ENCODE measurements around the gene PTBP1. TPM values are rescaled to one million over a fixed set of nuclear protein-coding genes. Genes with fewer than 3 reads are reported as not detected.

PTBP1 gene
- total RNA-seq, 2 donors from 2014 or later, result 49.4 to 73.9 TPM

DNA sequence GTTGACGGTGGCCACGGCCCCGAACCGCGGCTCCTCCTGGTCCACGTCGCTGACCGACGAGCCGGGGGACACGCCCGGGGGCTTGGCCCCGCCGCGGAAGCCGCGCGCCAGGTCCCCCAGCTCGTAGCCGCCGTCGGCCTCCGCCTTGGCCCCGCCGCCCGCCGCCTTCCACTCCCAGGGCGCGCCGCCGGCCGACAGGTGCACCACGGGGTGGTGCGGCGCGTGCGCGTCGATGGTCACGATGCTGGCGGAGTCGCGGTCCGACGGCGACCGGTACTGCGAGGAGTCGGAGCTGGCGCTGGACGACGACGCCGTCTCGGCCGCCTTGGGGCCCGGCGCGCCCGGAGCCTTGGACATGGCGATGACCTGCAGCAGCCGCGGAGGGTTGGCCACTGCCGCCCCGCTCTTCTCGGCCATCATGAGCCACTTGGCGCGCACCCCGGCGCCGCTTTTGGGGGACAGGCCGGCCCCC is 15.5 kb downstream of the PTBP1 start:
- Histone ChIP-seq H3K4me1 (no peaks in the 10 kb centered on the region), H3K4me3 (no peak overlapping the region), H3K36me3 (peaks cover 53% of the 10 kb centered on the region), H3K9me3 (no peaks in the 10 kb centered on the region), H3K27ac (no peak overlapping the region), H3K27me3 (no peaks in the 10 kb centered on the region)
- no peak for DNase-seq (ENCODE audit: low spot score)
- TF ChIP-seq, protein P1, sequence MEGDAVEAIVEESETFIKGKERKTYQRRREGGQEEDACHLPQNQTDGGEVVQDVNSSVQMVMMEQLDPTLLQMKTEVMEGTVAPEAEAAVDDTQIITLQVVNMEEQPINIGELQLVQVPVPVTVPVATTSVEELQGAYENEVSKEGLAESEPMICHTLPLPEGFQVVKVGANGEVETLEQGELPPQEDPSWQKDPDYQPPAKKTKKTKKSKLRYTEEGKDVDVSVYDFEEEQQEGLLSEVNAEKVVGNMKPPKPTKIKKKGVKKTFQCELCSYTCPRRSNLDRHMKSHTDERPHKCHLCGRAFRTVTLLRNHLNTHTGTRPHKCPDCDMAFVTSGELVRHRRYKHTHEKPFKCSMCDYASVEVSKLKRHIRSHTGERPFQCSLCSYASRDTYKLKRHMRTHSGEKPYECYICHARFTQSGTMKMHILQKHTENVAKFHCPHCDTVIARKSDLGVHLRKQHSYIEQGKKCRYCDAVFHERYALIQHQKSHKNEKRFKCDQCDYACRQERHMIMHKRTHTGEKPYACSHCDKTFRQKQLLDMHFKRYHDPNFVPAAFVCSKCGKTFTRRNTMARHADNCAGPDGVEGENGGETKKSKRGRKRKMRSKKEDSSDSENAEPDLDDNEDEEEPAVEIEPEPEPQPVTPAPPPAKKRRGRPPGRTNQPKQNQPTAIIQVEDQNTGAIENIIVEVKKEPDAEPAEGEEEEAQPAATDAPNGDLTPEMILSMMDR (IDR thresholded peaks at IDR 0.05), result no peak

DNA sequence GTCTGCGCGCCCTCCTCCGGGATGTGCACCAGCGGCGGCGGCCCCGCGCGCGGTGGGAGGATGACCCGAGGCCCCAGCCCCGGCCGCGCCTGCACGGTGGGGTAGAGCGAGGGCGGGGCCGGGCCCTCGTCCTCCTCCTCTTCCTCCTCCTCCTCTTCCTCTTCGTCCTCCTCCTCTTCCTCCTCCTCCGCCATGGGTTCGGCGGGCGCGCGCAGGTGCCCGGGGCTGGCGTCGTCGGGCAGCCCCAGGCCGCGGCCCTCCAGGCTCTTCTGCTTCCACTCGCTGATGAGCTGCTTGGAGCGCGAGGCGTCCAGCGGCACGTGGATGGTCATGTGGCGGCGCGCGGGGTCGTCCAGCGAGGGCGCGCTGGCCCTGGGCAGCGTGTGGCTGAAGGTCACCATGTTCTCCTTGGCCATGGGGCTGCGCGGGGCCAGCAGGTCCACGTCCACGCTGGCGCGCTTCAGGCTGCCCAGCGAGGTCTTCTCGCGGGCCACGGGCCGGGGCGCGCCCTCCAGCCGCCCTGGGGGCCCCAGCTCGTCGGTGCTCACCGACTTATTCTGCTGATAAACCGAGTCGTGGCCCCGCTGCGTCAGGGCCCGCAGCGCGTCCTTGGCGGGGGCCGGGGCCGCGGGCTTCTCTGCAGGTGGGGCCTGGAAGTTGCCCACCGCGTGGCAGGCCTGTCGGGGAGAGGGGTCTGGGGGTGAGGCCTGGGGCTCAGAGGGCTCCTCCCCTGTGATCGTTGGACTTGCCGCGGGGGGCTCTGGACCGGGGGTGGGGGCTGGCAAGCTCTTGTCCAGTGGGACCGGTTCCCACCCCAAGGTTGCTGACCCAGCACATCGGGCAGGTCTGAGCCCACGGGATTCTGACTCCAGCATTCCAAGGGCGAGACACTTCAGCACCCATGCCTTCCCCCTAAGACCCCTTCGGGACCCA is 16.2 kb downstream of the PTBP1 start:
- no peaks in the 10 kb centered on the region for H3K9me3 ChIP-seq
- TF ChIP-seq, protein P1 (IDR thresholded peaks at IDR 0.05), result no peak
- peaks cover 46% of the 10 kb centered on the region for H3K36me3 ChIP-seq
- H3K4me3 ChIP-seq, result no peak overlapping the region
- no peaks in the 10 kb centered on the region for H3K27me3 ChIP-seq
- no peak overlapping the region for H3K27ac ChIP-seq
- no peaks in the 10 kb centered on the region for H3K4me1 ChIP-seq
- no peak for DNase-seq (ENCODE audit: low spot score)

DNA sequence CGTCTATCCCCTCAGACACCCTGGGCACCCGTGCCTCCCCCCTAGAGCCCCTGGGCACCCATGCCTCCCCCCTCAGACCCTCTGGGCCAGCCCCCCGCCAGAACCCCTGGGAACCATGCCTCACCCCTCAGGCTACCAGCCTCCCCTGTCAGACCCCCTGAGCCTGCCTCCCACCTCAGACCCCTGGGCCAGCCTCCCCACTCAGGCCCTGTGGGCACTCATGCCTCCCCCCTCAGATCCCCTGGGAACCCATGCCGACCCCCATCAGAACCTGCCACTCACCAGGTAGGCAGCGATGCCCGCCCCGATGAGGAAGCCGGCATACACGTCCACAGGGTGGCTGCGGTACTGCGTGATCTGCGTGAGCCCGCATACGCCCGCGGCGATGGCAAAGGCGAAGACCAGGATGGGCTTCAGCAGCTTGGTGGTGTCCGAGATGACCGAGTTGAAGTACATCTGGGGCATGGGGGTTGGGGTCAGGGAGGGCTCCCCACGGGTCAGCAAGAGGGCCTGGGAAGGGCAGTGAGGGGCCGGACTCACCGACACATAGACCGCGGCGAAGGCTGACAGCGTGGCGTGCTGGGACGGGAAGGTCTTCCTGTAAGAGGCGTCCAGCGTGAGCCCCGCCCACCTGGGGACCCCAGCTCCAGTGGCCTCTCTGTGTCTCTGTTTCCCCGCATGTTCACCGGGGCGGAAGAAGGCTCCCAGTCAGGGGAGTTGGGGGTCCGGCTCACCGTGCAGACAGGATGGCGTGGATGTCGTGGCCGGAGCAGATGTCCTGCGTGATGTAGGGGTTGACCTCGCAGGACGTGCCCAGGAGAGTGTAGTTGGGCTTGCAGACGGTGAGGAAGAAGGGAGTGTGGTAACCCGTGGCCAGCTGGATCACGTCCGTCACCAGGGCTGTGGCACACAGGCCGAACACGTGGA is 17.2 kb downstream of the PTBP1 start:
- no peak overlapping the region for H3K27ac ChIP-seq
- no peaks in the 10 kb centered on the region for H3K4me1 ChIP-seq
- DNase-seq (ENCODE audit: low spot score), result no peak
- H3K4me3 ChIP-seq, result no peak overlapping the region
- H3K9me3 ChIP-seq, result no peaks in the 10 kb centered on the region
- H3K27me3 ChIP-seq, result no peaks in the 10 kb centered on the region
- peaks cover 36% of the 10 kb centered on the region for H3K36me3 ChIP-seq
- TF ChIP-seq, protein P1 (IDR thresholded peaks at IDR 0.05), result no peak

DNA sequence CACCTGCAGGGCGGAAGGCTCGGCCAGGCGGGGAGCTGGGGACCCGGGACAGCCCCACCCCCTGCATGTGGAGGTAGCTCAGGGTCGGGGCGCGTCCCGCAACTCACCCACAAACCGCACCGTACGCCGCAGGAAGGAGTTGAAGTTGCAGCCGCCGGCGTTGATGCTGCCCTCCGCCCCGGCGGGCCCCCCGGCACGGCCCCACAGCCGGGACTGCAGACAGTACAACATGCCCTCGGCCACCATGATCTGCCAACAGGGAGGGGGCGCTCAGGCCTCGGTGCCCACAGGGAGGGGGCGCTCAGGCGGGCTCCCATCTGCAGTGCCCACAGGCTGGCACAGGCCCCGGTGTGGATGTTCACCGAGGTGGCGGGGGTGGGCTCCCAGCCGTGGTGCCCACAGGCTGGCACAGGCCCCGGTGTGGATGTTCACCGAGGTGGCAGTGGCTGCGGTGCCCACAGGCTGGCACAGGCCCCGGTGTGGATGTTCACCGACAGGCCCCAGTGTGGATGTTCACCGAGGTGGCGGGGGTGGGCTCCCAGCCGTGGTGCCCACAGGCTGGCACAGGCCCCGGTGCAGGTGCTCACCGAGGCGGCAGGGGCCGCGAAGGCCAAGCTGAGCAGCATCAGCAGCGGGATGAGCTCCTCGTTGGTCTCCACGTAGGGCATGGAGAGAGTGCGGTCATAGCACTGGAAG is 18.0 kb downstream of the PTBP1 start:
- Histone ChIP-seq H3K4me1 (no peaks in the 10 kb centered on the region), H3K9me3 (no peaks in the 10 kb centered on the region), H3K36me3 (peaks cover 28% of the 10 kb centered on the region), H3K27me3 (no peaks in the 10 kb centered on the region), H3K27ac (no peak overlapping the region), H3K4me3 (no peak overlapping the region)
- TF ChIP-seq, protein P1 (IDR thresholded peaks at IDR 0.05), result no peak
- DNase-seq (ENCODE audit: low spot score), result no peak

DNA sequence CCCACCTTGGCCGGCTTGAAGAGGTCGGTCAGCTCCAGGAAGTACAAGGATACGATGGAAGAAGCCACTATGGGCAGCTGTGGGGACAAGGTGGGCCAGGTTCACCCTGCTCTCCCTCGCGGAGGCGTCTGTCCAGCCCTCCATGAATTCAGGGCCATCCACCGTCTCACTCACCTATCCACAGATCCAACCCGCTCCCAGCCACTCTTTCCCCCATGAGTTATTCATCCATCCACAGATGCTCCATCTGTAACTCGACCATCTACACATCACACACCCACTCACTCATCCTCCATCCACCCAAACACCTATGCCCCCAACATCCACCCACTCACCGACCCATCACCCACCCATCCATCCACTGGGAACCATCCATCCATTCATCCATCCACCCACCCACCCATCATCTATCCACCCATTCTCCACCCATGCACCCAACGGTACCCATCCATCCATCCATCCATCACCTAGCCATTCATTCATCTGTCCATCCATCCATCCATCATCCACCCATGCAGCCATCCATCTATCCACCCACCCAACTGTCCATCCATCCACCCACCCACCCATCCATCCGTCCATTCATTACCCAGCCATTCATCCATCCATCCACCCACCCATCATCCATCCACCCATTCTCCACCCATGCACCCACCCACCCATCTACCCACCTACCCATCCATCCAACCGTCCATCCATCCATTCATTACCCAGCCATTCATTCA is 18.7 kb downstream of the PTBP1 start:
- H3K4me1 ChIP-seq, result no peaks in the 10 kb centered on the region
- H3K27ac ChIP-seq, result no peak overlapping the region
- H3K36me3 ChIP-seq, result peaks cover 21% of the 10 kb centered on the region
- no peak for DNase-seq (ENCODE audit: low spot score)
- no peak overlapping the region for H3K4me3 ChIP-seq
- H3K9me3 ChIP-seq, result no peaks in the 10 kb centered on the region
- H3K27me3 ChIP-seq, result no peaks in the 10 kb centered on the region
- TF ChIP-seq, protein P1 (IDR thresholded peaks at IDR 0.05), result no peak

All from right atrium auricular region (tissue), 2 donors.